ENCODE data around the gene TTC31.
"Not testable (repeated sequence)": the region's sequence is repeated elsewhere in the genome, so short reads cannot be mapped to it uniquely, and the experiment has no call there.

Gene TTC31

GRCh38 chr2:74458938-74459363, 23.9 kb upstream of the TTC31 start:
- H3K4me3 ChIP-seq (ENCODE audit: low read depth, low read length): peak overlapping the region; percentile 57
- no peak for TF ChIP-seq CTCF (IDR thresholded peaks at IDR 0.05; ENCODE audit: borderline replicate concordance, insufficient read depth, low read depth, low read length)

- peak overlapping the region; percentile 13 for H3K4me3 ChIP-seq (ENCODE audit: low read depth, low read length)
These were observed 23.3 kb upstream of the TTC31 start for GRCh38 chr2:74459503-74460118.

- not testable (repeated sequence) for H3K4me3 ChIP-seq (ENCODE audit: low read depth, low read length)
These were observed 22.7 kb upstream of the TTC31 start for GRCh38 chr2:74460187-74460586.

GRCh38 chr2:74461187-74462053, 21.5 kb upstream of the TTC31 start:
- peak; percentile 45; the same call in 1 of the 2 replicates for TF ChIP-seq CTCF (IDR thresholded peaks at IDR 0.05; ENCODE audit: borderline replicate concordance, insufficient read depth, low read depth, low read length)
- H3K4me3 ChIP-seq (ENCODE audit: low read depth, low read length): no peak overlapping the region

- H3K4me3 ChIP-seq (ENCODE audit: low read depth, low read length): no peak overlapping the region
- TF ChIP-seq CTCF (IDR thresholded peaks at IDR 0.05; ENCODE audit: borderline replicate concordance, insufficient read depth, low read depth, low read length): no peak
These were observed 20.7 kb upstream of the TTC31 start for GRCh38 chr2:74462054-74462785.

GRCh38 chr2:74462786-74463105, 20.1 kb upstream of the TTC31 start:
- no peak for TF ChIP-seq CTCF (IDR thresholded peaks at IDR 0.05; ENCODE audit: borderline replicate concordance, insufficient read depth, low read depth, low read length)
- H3K4me3 ChIP-seq (ENCODE audit: low read depth, low read length): no peak overlapping the region

- peak overlapping the region; percentile 95 for H3K4me3 ChIP-seq (ENCODE audit: low read depth, low read length)
These were observed 18.5 kb upstream of the TTC31 start for GRCh38 chr2:74464406-74464805.

GRCh38 chr2:74470742-74471141, 12.1 kb upstream of the TTC31 start:
- H3K4me3 ChIP-seq (ENCODE audit: low read depth, low read length): not testable (repeated sequence)

More at GRCh38 chr2:74464406-74464805, 18.5 kb upstream of the TTC31 start:
- TF ChIP-seq CTCF (IDR thresholded peaks at IDR 0.05; ENCODE audit: borderline replicate concordance, insufficient read depth, low read depth, low read length): no peak
